H1 (cell line): Measurements from ENCODE around the gene BARHL1. TPM values are rescaled to one million over a fixed set of nuclear protein-coding genes. Genes with fewer than 3 reads are reported as not detected.
"Not testable (repeated sequence)": the region's sequence is repeated elsewhere in the genome, so short reads cannot be mapped to it uniquely, and the experiment has no call there.

Experiments
- CTCF ChIA-PET: fragments of 300-600 bp; sonication (Branson Sonifier 250); formaldehyde crosslinking; loops from one replicate; lab custom pipeline; 2021; ENCODE audit not compliant: partially characterized antibody; lab: Charles Lee
- POLR2A ChIA-PET: fragments of 300-600 bp; sonication (Branson Sonifier 250); formaldehyde crosslinking; loops from one replicate; lab custom pipeline; 2021; ENCODE audit warnings: inconsistent platforms; ENCODE audit not compliant: partially characterized antibody; lab: Charles Lee
- DNase-seq, 2 experiments: peaks; one replicate each; pipeline versions ENCODE4 v3.0.0 to v3.0.0-alpha.2; 2010 to 2022; ENCODE audit warnings: low spot score in 2 of 2, low read depth in 1 of 2, mixed read lengths in 1 of 2
- FAIRE-seq: peaks from 2 replicates; lab custom pipeline; 2011; peaks lifted over from hg19 to GRCh38; lab: Jason Lieb, UNC
- H2AFZ ChIP-seq: 2 replicates; pipeline ENCODE4 v1.8.1; 2012; ENCODE audit warnings: low read length, inconsistent platforms
- H2AK5ac ChIP-seq: 2 replicates; pipeline ENCODE4 v1.6.1; 2013; ENCODE audit warnings: low read depth, low read length
- H2BK120ac ChIP-seq: replicated peaks from 2 replicates; pipeline ENCODE3; 2013; ENCODE audit warnings: low read depth, low read length, inconsistent platforms
- H2BK12ac ChIP-seq: 2 replicates; pipeline ENCODE4 v1.6.1; 2013; ENCODE audit warnings: low read depth, low read length
- H2BK15ac ChIP-seq: 2 replicates; pipeline ENCODE4 v1.6.1; 2013; ENCODE audit warnings: low read length
- H2BK20ac ChIP-seq: 2 replicates; pipeline ENCODE4 v1.6.1; 2013; ENCODE audit warnings: low read length
- H2BK5ac ChIP-seq: 2 replicates; pipeline ENCODE4 v1.6.1; 2013; ENCODE audit warnings: low read depth, low read length
- H3K14ac ChIP-seq: 2 replicates; pipeline ENCODE4 v1.6.1; 2013; ENCODE audit warnings: inconsistent platforms; ENCODE audit not compliant: insufficient read length
- H3K18ac ChIP-seq: 2 replicates; pipeline ENCODE4 v1.6.1; 2013; ENCODE audit warnings: low read length; ENCODE audit errors: extremely low read depth
- H3K23ac ChIP-seq: 2 replicates; pipeline ENCODE4 v1.6.1; 2013; ENCODE audit warnings: inconsistent platforms; ENCODE audit not compliant: insufficient read length
- H3K23me2 ChIP-seq: 2 replicates; pipeline ENCODE4 v1.6.1; 2013; ENCODE audit warnings: low read depth, low read length
- H3K27ac ChIP-seq: 2 replicates; pipeline ENCODE4 v1.6.1; 2011; ENCODE audit warnings: low read depth, low read length, inconsistent platforms
- H3K27me3 ChIP-seq, 4 experiments: replicated peaks in 1 of 4; 1 replicate in 1 of 4; 2 replicates in 3 of 4; pipeline versions ENCODE4 v1.6.1 to v1.8.1; 2011 to 2013; ENCODE audit warnings: low read length in 3 of 4, mild to moderate bottlenecking in 3 of 4, inconsistent platforms in 2 of 4, mixed read lengths in 2 of 4, moderate library complexity in 1 of 4; ENCODE audit not compliant: control insufficient read depth in 3 of 4, insufficient read depth in 3 of 4; ENCODE audit errors: extremely low read depth in 1 of 4
- H3K36me3 ChIP-seq, 4 experiments: 2 replicates each; pipeline versions ENCODE4 v1.6.1 to v1.8.1; 2011 to 2013; ENCODE audit warnings: mild to moderate bottlenecking in 4 of 4, low read length in 3 of 4, moderate library complexity in 2 of 4, control low read depth in 1 of 4, inconsistent platforms in 1 of 4; ENCODE audit not compliant: insufficient read depth in 4 of 4, control insufficient read depth in 2 of 4
- H3K4ac ChIP-seq: replicated peaks from 2 replicates; pipeline ENCODE3; 2013; ENCODE audit warnings: low read length, low read depth, mixed read lengths, inconsistent platforms; ENCODE audit not compliant: insufficient read length
- H3K4me1 ChIP-seq, 4 experiments: replicated peaks in 1 of 4; 1 replicate in 1 of 4; 2 replicates in 3 of 4; pipeline versions ENCODE4 v1.6.1 to v1.8.1; 2011 to 2013; ENCODE audit warnings: low read length in 3 of 4, inconsistent platforms in 2 of 4, mixed read lengths in 1 of 4; ENCODE audit not compliant: insufficient read depth in 4 of 4, control insufficient read depth in 3 of 4
- H3K4me2 ChIP-seq, 2 experiments: 2 replicates each; pipeline versions ENCODE4 v1.6.1 to v1.8.1; 2011 to 2013; ENCODE audit warnings: low read depth in 2 of 2, low read length in 2 of 2, control low read depth in 1 of 2, inconsistent platforms in 1 of 2, mild to moderate bottlenecking in 1 of 2; ENCODE audit not compliant: insufficient read depth in 1 of 2
- H3K4me3 ChIP-seq, 4 experiments: fragments of 200-600, 300-600 bp in 1 of 4; sonication (generic), shearing (Covaris generic), sonication (Bioruptor Twin) in 1 of 4; 2 replicates each; pipeline versions ENCODE4 v1.5.1 to v1.8.1; 2011 to 2016; ENCODE audit warnings: low read length in 4 of 4, low read depth in 3 of 4, control low read depth in 2 of 4, inconsistent platforms in 2 of 4, mild to moderate bottlenecking in 2 of 4, mixed read lengths in 1 of 4, moderate library complexity in 1 of 4; ENCODE audit not compliant: insufficient read depth in 2 of 4; ENCODE audit errors: extremely low read depth in 1 of 4
- H3K56ac ChIP-seq: replicated peaks from 2 replicates; pipeline ENCODE3; 2013; ENCODE audit warnings: low read depth, mild to moderate bottlenecking, mixed read lengths, low read length, inconsistent platforms; ENCODE audit not compliant: insufficient read length
- H3K79me1 ChIP-seq: 2 replicates; pipeline ENCODE4 v1.6.1; 2013; ENCODE audit warnings: low read depth, low read length, control low read depth
- H3K79me2 ChIP-seq, 2 experiments: 2 replicates each; pipeline versions ENCODE4 v1.6.1 to v1.8.1; 2012 to 2013; ENCODE audit warnings: low read length in 2 of 2, mild to moderate bottlenecking in 2 of 2, inconsistent platforms in 1 of 2; ENCODE audit not compliant: insufficient read depth in 2 of 2, control insufficient read depth in 1 of 2
- H3K9ac ChIP-seq, 4 experiments: replicated peaks in 1 of 4; 1 replicate in 1 of 4; 2 replicates in 3 of 4; pipeline versions ENCODE4 v1.6.1 to v1.8.1; 2011 to 2013; ENCODE audit warnings: low read depth in 3 of 4, low read length in 3 of 4, control low read depth in 2 of 4, mild to moderate bottlenecking in 2 of 4, moderate library complexity in 2 of 4, inconsistent platforms in 1 of 4; ENCODE audit errors: extremely low read depth in 1 of 4
- H3K9me3 ChIP-seq, 2 experiments: 2 replicates each; pipeline versions ENCODE4 v1.6.1 to v1.8.1; 2012 to 2013; ENCODE audit warnings: mild to moderate bottlenecking in 2 of 2, moderate library complexity in 2 of 2, control low read depth in 1 of 2, inconsistent platforms in 1 of 2, low read depth in 1 of 2, low read length in 1 of 2, mixed read lengths in 1 of 2; ENCODE audit not compliant: insufficient read depth in 2 of 2
- H4K20me1 ChIP-seq, 2 experiments: replicated peaks in 1 of 2; 2 replicates each; pipeline versions ENCODE3 to v1.8.1; 2011 to 2013; ENCODE audit warnings: inconsistent platforms in 2 of 2, low read length in 2 of 2, mild to moderate bottlenecking in 1 of 2; ENCODE audit not compliant: insufficient read depth in 2 of 2, control insufficient read depth in 1 of 2
- H4K5ac ChIP-seq: 2 replicates; pipeline ENCODE4 v1.6.1; 2013; ENCODE audit warnings: low read length, low read depth, mixed read lengths, inconsistent platforms; ENCODE audit not compliant: insufficient read length
- H4K8ac ChIP-seq: 2 replicates; pipeline ENCODE4 v1.8.0; 2013; ENCODE audit warnings: mild to moderate bottlenecking, moderate library complexity, low read length, inconsistent platforms; ENCODE audit not compliant: insufficient read depth; ENCODE audit errors: extremely low read depth
- H4K91ac ChIP-seq: replicated peaks from 2 replicates; pipeline ENCODE3; 2013; ENCODE audit warnings: low read length, mixed read lengths, inconsistent platforms; ENCODE audit not compliant: insufficient read length
- BACH1 ChIP-seq: IDR thresholded peaks from 2 replicates; pipeline ENCODE4 v1.6.1; 2012; ENCODE audit warnings: low read length, improper control_type of control experiment
- WGBS, 2 experiments: shearing (Covaris generic) in 1 of 2; methylation state at CpG; one replicate each; pipeline versions ENCODE4 v1.1.6 to v1.1.7; 2013 to 2015; ENCODE audit warnings: low lambda C conversion rate in 2 of 2, mixed read lengths in 2 of 2, inconsistent platforms in 1 of 2, low coverage in 1 of 2, missing lambda C conversion rate in 1 of 2; ENCODE audit not compliant: insufficient replicate concordance in 2 of 2, insufficient coverage in 1 of 2, insufficient read length in 1 of 2; ENCODE audit errors: extremely low coverage in 1 of 2, missing lambda C conversion rate in 1 of 2; 5-methylcytosine and 5-hydroxymethylcytosine counted together
- polyA plus RNA-seq, 7 experiments: library from polyadenylated mRNA; depleted of rRNA in 3 of 7; stranded (reverse) in 5 of 7; unstranded in 2 of 7; fragments of >200 nt in 5 of 7; fragments of 200-250 nt in 2 of 7; gene quantifications; 1 replicate in 5 of 7; 2 replicates in 1 of 7; 4 replicates in 1 of 7; pipeline versions ENCODE4 v1.2.1 to v1.2.3, GENCODE V29; 2011 to 2013; ENCODE audit warnings: missing spikeins in 2 of 7, mixed read lengths in 2 of 7
- total RNA-seq: library from RNA; stranded (reverse); fragmentation: NEBNext Ultra II Directional; extraction: Animal tissue kit (Norgen Biotek cat#: 25700); gene quantifications from 2 replicates; pipeline ENCODE4 v1.2.1, GENCODE V29; 2021

Gene BARHL1
- total and polyA plus RNA-seq, 2 of the 8 experiments (the other 6 are each of a cell fraction or from before 2014, with no cell fraction given): not detected

DNA sequence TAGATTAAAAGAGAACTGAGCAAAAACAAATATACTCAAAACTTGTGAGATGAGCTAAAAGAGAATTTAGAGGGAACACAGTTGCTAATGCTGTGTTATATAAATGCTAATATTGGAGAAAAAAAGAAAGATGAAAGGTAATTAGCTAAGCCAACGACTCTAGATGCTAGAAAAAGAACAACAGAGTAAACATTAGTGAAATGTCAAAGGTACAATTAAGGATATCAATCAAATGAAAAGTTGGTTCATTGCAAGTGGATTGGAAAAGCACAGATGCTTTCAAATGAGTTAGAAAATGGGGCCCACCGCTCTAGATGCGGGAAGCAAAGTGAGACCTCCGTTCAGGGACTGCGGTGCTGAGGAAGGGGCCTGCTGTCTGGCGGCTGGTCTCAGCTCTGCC, 17.9 kb upstream of the BARHL1 start (continued):
- TF ChIP-seq BACH1: no peak

DNA sequence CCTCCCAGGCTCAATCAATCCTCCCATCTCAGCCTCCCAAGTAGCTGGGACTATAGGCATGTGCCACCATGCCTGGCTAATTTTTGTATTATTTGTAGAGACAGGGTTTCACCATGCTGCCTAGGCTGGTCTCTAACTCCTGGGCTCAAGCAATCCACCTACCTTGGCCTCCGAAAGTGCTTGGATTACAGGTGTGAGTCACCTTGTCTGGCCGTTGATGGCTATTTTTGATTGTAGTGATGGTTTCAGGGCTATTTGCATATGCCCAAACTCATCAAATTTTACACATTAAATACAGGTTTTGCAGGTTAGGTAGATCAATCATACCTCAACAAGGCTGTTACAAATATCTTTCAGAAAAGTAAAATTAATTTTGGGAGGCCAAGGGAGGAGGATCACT, 13.6 kb upstream of the BARHL1 start:
- not testable (repeated sequence) for H4K8ac ChIP-seq, H3K18ac ChIP-seq, H2AK5ac ChIP-seq, H3K9ac ChIP-seq, H4K91ac ChIP-seq, H3K56ac ChIP-seq, H4K5ac ChIP-seq, H2BK5ac ChIP-seq, H3K79me2 ChIP-seq, H3K4me2 ChIP-seq, H3K27me3 ChIP-seq, FAIRE-seq, H3K79me1 ChIP-seq, H3K36me3 ChIP-seq, H2AFZ ChIP-seq, H2BK20ac ChIP-seq, H2BK120ac ChIP-seq, H2BK15ac ChIP-seq, H3K23ac ChIP-seq, H3K27ac ChIP-seq, H3K4ac ChIP-seq, H4K20me1 ChIP-seq, H3K4me3 ChIP-seq, H3K4me1 ChIP-seq, DNase-seq, H3K14ac ChIP-seq, H2BK12ac ChIP-seq, H3K9me3 ChIP-seq, H3K23me2 ChIP-seq
- WGBS, 2 experiments: 91% methylated on average over 2 of the region's 2 CpGs; no CpG with 5 or more reads in 1 of the 2 experiments
- POLR2A ChIA-PET: interaction anchor here (0.6 to 0.7 kb wide), 2 partner anchors 19 to 28 kb away, joined by 3 read pairs; no protein-coding TSS in a partner anchor
- CTCF ChIA-PET: interaction anchor here (0.6 to 1.5 kb wide), 3 partner anchors 37 to 159 kb away, joined by 3 to 4 read pairs (median 3); partner anchors contain the start of gene CFAP77
